Stimulated activated CD4-positive, alpha-beta T cell treated with anti-CD3 and anti-CD28 coated beads, Interleukin-4, amount 100 ng/mL, for 4 hours (primary cell): ENCODE measurements around the gene TTLL10.

ENCODE experiments used
- DNase-seq, 2 experiments: peaks; one replicate each; pipeline ENCODE4 v3.0.0-alpha.2; 2020

The TTLL10 gene

GRCh38 chr1:1160281-1160930, 13.3 kb upstream of the TTLL10 start:
- no peak for DNase-seq

GRCh38 chr1:1161078-1161682, 12.5 kb upstream of the TTLL10 start:
- no peak for DNase-seq

- DNase-seq: no peak
Measured at GRCh38 chr1:1161683-1162079, 12.0 kb upstream of the TTLL10 start.

GRCh38 chr1:1162597-1163537, 10.8 kb upstream of the TTLL10 start:
- no peak for DNase-seq

GRCh38 chr1:1163538-1164070, 10.1 kb upstream of the TTLL10 start:
- no peak for DNase-seq

GRCh38 chr1:1164361-1164700, 9.3 kb upstream of the TTLL10 start:
- DNase-seq: no peak

- no peak for DNase-seq
Measured at GRCh38 chr1:1164701-1165451, 8.8 kb upstream of the TTLL10 start.

- no peak for DNase-seq
Measured at GRCh38 chr1:1165485-1165884, 8.2 kb upstream of the TTLL10 start.

GRCh38 chr1:1165900-1166421, 7.7 kb upstream of the TTLL10 start:
- DNase-seq: no peak

GRCh38 chr1:1166642-1167397, 6.9 kb upstream of the TTLL10 start:
- no peak for DNase-seq

- no peak for DNase-seq
Measured at GRCh38 chr1:1167398-1167821, 6.3 kb upstream of the TTLL10 start.

- DNase-seq: no peak
Measured at GRCh38 chr1:1167841-1168450, 5.7 kb upstream of the TTLL10 start.

GRCh38 chr1:1168451-1169411, 4.9 kb upstream of the TTLL10 start:
- DNase-seq: no peak

GRCh38 chr1:1169429-1170214, 4.1 kb upstream of the TTLL10 start:
- no peak for DNase-seq

GRCh38 chr1:1170215-1171091, 3.2 kb upstream of the TTLL10 start:
- DNase-seq: no peak

GRCh38 chr1:1171161-1171545, 2.5 kb upstream of the TTLL10 start:
- no peak for DNase-seq

GRCh38 chr1:1171546-1172340, 1.9 kb upstream of the TTLL10 start:
- DNase-seq: peak in 1 of 2 experiments; percentile 15
